Endothelial cell of umbilical vein (primary cell): ENCODE measurements around the gene COL8A1. TPM values are rescaled to one million over a fixed set of nuclear protein-coding genes. Genes with fewer than 3 reads are reported as not detected.

Experiments
- BruUV-seq: library from RNA; stranded (reverse); fragments of 400-500 nt; replicated peaks from 2 replicates; lab custom pipeline; 2021; lab: Mats Ljungman, UMichigan
- CTCF ChIA-PET: fragments of 300-600, 350-600 bp; sonication (Branson Sonifier 250); formaldehyde crosslinking; loops from one replicate; lab custom pipeline; 2021; ENCODE audit warnings: antibody characterized with exemption, inconsistent platforms; lab: Charles Lee
- POLR2A ChIA-PET: fragments of 300-600, 350-600 bp; sonication (Branson Sonifier 250); formaldehyde crosslinking; loops from one replicate; lab custom pipeline; 2021; ENCODE audit warnings: antibody characterized with exemption, inconsistent platforms; lab: Charles Lee
- DNase-seq: peaks from one replicate; pipeline ENCODE4 v3.0.0-alpha.2; 2011; ENCODE audit warnings: low read depth, low spot score
- FAIRE-seq: peaks from 2 replicates; lab custom pipeline; 2011; peaks lifted over from hg19 to GRCh38; lab: Jason Lieb, UNC
- H2AFZ ChIP-seq: 2 replicates; pipeline ENCODE4 v1.6.0; 2012; ENCODE audit warnings: low read depth, low read length, control low read depth, inconsistent platforms
- H3K27ac ChIP-seq: 2 replicates; pipeline ENCODE4 v1.5.1; 2011; ENCODE audit warnings: low read depth, mild to moderate bottlenecking, control low read depth, low read length, moderate library complexity; ENCODE audit not compliant: insufficient read depth
- H3K27me3 ChIP-seq, 2 experiments: 2 replicates each; pipeline versions ENCODE4 v1.6.0 to v1.6.1; 2011; ENCODE audit warnings: low read length in 2 of 2, mixed read lengths in 1 of 2; ENCODE audit not compliant: control insufficient read depth in 2 of 2, insufficient read depth in 2 of 2
- H3K36me3 ChIP-seq, 2 experiments: 2 replicates in 1 of 2; 3 replicates in 1 of 2; pipeline ENCODE4 v1.5.1; 2011; ENCODE audit warnings: low read length in 2 of 2, mild to moderate bottlenecking in 1 of 2, moderate library complexity in 1 of 2; ENCODE audit not compliant: control insufficient read depth in 2 of 2, insufficient read depth in 2 of 2; ENCODE audit errors: extremely low read depth in 1 of 2
- H3K4me1 ChIP-seq: 3 replicates; pipeline ENCODE4 v1.5.1; 2011; ENCODE audit warnings: mild to moderate bottlenecking, low read length; ENCODE audit not compliant: control insufficient read depth, insufficient read depth; ENCODE audit errors: extremely low read depth
- H3K4me2 ChIP-seq: 2 replicates; pipeline ENCODE4 v1.6.1; 2011; ENCODE audit warnings: low read length, control low read depth, mixed read lengths; ENCODE audit not compliant: insufficient read depth
- H3K4me3 ChIP-seq, 3 experiments: fragments of 200-600 bp in 1 of 3; sonication (generic), shearing (Covaris generic) in 1 of 3; replicated peaks in 1 of 3; 2 replicates each; pipeline ENCODE4 v1.5.1; 2011 to 2016; ENCODE audit warnings: control low read depth in 3 of 3, low read length in 3 of 3, mild to moderate bottlenecking in 2 of 3, inconsistent platforms in 1 of 3, low read depth in 1 of 3, moderate library complexity in 1 of 3; ENCODE audit not compliant: insufficient read depth in 1 of 3
- H3K79me2 ChIP-seq: 2 replicates; pipeline ENCODE4 v1.6.0; 2012; ENCODE audit warnings: low read length, inconsistent platforms; ENCODE audit not compliant: control insufficient read depth, insufficient read depth
- H3K9ac ChIP-seq: replicated peaks from 2 replicates; pipeline ENCODE3; 2011; ENCODE audit warnings: low read length, control low read depth; ENCODE audit not compliant: insufficient read depth; ENCODE audit errors: extremely low read depth
- H3K9me1 ChIP-seq: replicated peaks from 3 replicates; pipeline ENCODE4 v1.6.0; 2011; ENCODE audit warnings: mild to moderate bottlenecking, low read length; ENCODE audit not compliant: control insufficient read depth, insufficient read depth; ENCODE audit errors: extremely low read depth
- H3K9me3 ChIP-seq: replicated peaks from 2 replicates; pipeline ENCODE4 v1.5.1; 2012; ENCODE audit warnings: low read length, inconsistent platforms; ENCODE audit not compliant: control insufficient read depth, insufficient read depth
- H4K20me1 ChIP-seq: replicated peaks from 2 replicates; pipeline ENCODE3; 2011; ENCODE audit warnings: mild to moderate bottlenecking, low read length; ENCODE audit not compliant: control insufficient read depth, insufficient read depth; ENCODE audit errors: extremely low read depth
- EZH2 ChIP-seq: IDR thresholded peaks from 2 replicates; pipeline ENCODE4 v1.6.1; 2012; ENCODE audit warnings: borderline replicate concordance, low read depth, mild to moderate bottlenecking, moderate library complexity, low read length, inconsistent platforms; ENCODE audit not compliant: severe bottlenecking
- FOS ChIP-seq: IDR thresholded peaks from 2 replicates; pipeline ENCODE4 v1.6.1; 2011; ENCODE audit warnings: mild to moderate bottlenecking, low read length, moderate library complexity, borderline replicate concordance; ENCODE audit not compliant: insufficient read depth
- POLR2A ChIP-seq: IDR thresholded peaks from 2 replicates; pipeline ENCODE4 v1.6.1; 2012; ENCODE audit warnings: low read depth, mild to moderate bottlenecking, control low read depth, low read length
- POLR2AphosphoS5 ChIP-seq: IDR thresholded peaks from 2 replicates; pipeline ENCODE4 v1.6.1; 2012; ENCODE audit warnings: low read depth, mild to moderate bottlenecking, control low read depth, low read length, moderate library complexity; ENCODE audit not compliant: insufficient read depth
- dilution Hi-C: fragments of 300-500 bp; cut with MboI; formaldehyde crosslinking; loops from one replicate; pipeline ENCODE4 v1.15.0; 2019; ENCODE audit warnings: low sequenced_read_pairs; ENCODE audit not compliant: extremely low pct_ligation_motif_present
- intact Hi-C: fragments of 100-400 bp; cut with micrococcal nuclease; formaldehyde crosslinking; loops from one replicate; pipeline ENCODE4 v1.10.0; 2022
- polyA plus RNA-seq, 4 experiments: library from polyadenylated mRNA; depleted of rRNA in 3 of 4; stranded (reverse) in 3 of 4; unstranded in 1 of 4; fragments of >200 nt; gene quantifications; 2 replicates each; pipeline versions ENCODE4 v1.2.1 to v1.2.3, GENCODE V29; 2011 to 2012; ENCODE audit warnings: missing spikeins in 1 of 4
- total RNA-seq: library from RNA; stranded (reverse); gene quantifications from 2 replicates; pipeline ENCODE4 v1.2.3, GENCODE V29; 2021

COL8A1 gene
- total and polyA plus RNA-seq, 2 donors (not counting 3 experiments of a cell fraction or from before 2014, with no cell fraction given) = 358 to 634 TPM

DNA sequence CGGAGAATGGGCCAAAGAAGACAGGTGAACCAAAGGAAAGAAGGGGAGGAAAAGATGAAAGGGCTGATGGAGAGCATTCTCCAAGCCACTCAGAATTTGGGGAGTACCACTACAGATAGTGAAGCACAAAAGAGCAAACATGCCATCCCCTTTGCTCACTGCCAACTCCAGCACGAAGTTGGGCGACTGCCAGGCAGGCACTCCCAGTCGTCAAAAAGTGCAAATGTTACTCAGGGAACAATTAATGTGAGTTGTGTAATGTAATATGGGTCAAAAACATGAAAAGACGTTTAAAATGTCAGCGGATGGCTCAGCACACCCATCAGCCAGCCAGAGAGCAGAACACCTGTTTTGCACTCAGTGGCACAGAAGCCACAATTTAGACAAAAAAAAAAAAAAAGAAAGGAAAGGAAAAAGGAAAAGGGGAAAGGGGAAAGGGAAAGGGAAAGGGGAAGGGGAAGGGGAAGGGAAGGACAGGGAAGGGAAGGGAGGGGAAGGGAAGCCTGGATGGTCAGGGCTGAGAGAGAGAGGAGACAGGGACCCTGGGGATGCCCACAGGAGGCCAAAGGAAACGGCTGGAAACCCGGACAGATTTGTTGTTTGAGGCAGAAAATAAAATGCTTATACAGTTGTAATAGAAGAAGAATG lies 82.7 kb downstream of the COL8A1 start:
- peak; percentile 76 for FAIRE-seq
- H3K27ac ChIP-seq = peak overlapping the region; percentile 10
- intact Hi-C loops (no loop called here), dilution Hi-C loops (no loop called here)
- H4K20me1 ChIP-seq = no peaks in the 10 kb centered on the region
- no peaks in the 10 kb centered on the region for H3K9me3 ChIP-seq
- no TSS peak for BruUV-seq
- CTCF ChIA-PET = no interaction called here
- H3K36me3 ChIP-seq = no peaks in the 10 kb centered on the region
- peaks cover 11% of the 10 kb centered on the region for H3K79me2 ChIP-seq
- DNase-seq = peak; percentile 55
- no peaks in the 10 kb centered on the region for H3K27me3 ChIP-seq
- H2AFZ ChIP-seq = peak overlapping the region; percentile 22
- H3K4me3 ChIP-seq = no peak overlapping the region
- peaks cover 41% of the 10 kb centered on the region for H3K4me1 ChIP-seq
- POLR2A ChIA-PET = no interaction called here
- no peak for TF ChIP-seq EZH2
- peak; percentile 46 for TF ChIP-seq POLR2AphosphoS5
- no peak overlapping the region for H3K9ac ChIP-seq
- H3K4me2 ChIP-seq = peak overlapping the region; percentile 60
- H3K9me1 ChIP-seq = no peaks in the 10 kb centered on the region

- peaks cover 11% of the 10 kb centered on the region for H3K79me2 ChIP-seq
- peaks cover 38% of the 10 kb centered on the region for H3K4me1 ChIP-seq
- no peak overlapping the region for H3K4me3 ChIP-seq
- no peaks in the 10 kb centered on the region for H3K27me3 ChIP-seq
- peak overlapping the region; percentile 60 for H3K4me2 ChIP-seq
- intact Hi-C loops (no loop called here), dilution Hi-C loops (no loop called here)
- H4K20me1 ChIP-seq = no peaks in the 10 kb centered on the region
- no peak overlapping the region for H2AFZ ChIP-seq
- ChIA-PET POLR2A (no interaction called here), CTCF (no interaction called here)
- BruUV-seq = no TSS peak
- FAIRE-seq (peak; percentile 40), DNase-seq (peak; percentile 61)
- no peak overlapping the region for H3K27ac ChIP-seq
- no peaks in the 10 kb centered on the region for H3K9me1 ChIP-seq
- H3K36me3 ChIP-seq = no peaks in the 10 kb centered on the region
- H3K9ac ChIP-seq = peak overlapping the region; percentile 3
- H3K9me3 ChIP-seq = no peaks in the 10 kb centered on the region
- TF ChIP-seq FOS (no peak), POLR2A (peak; percentile 55)
These were observed 83.2 kb downstream of the COL8A1 start for GRCh38 chr3:99721633-99722007.
